A549 (cell line): ENCODE measurements around the gene PTPDC1.

ENCODE experiments used
- E2F6 ChIP-seq: IDR thresholded peaks from 2 replicates; pipeline ENCODE4 v1.6.1; 2012; ENCODE audit warnings: low read depth, borderline replicate concordance
- EP300 ChIP-seq, 2 experiments: fragments of >200 bp; sonication (Bioruptor Twin); formaldehyde crosslinking; IDR thresholded peaks; 2 replicates in 1 of 2; 3 replicates in 1 of 2; pipeline ENCODE4 v1.6.1; 2016 to 2017
- JUN ChIP-seq, 2 experiments: fragments of >200 bp; sonication (Bioruptor Twin); formaldehyde crosslinking; IDR thresholded peaks; 2 replicates in 1 of 2; 3 replicates in 1 of 2; pipeline ENCODE4 v1.6.1; 2016 to 2017
- JUNB ChIP-seq: fragments of >200 bp; sonication (Bioruptor Twin); formaldehyde crosslinking; IDR thresholded peaks from 2 replicates; pipeline ENCODE4 v1.6.1; 2016
- KDM1A ChIP-seq: fragments of 200-600 bp; sonication (generic); IDR thresholded peaks from 2 replicates; pipeline ENCODE4 v1.6.1; 2016; ENCODE audit warnings: low read depth, mild to moderate bottlenecking
- POLR2A ChIP-seq: IDR thresholded peaks from 2 replicates; pipeline ENCODE4 v1.6.1; 2012; ENCODE audit warnings: mild to moderate bottlenecking, low read length
- RARB ChIP-seq: fragments of 250-450 bp; sonication (Bioruptor Pico); IDR thresholded peaks from 2 replicates; pipeline ENCODE4 v1.8.0; 2021; ENCODE audit warnings: mild to moderate bottlenecking, moderate library complexity
- RCOR1 ChIP-seq: fragments of 150-350 bp; IDR thresholded peaks from 2 replicates; pipeline ENCODE4 v1.6.1; 2014; ENCODE audit warnings: antibody characterized with exemption, low read length, low read depth
- ZC3H11A ChIP-seq: fragments of 450-650 bp; IDR thresholded peaks from 2 replicates; pipeline ENCODE4 v1.6.1; 2014; ENCODE audit warnings: antibody characterized with exemption, mild to moderate bottlenecking
- TF ChIP-seq, protein P1 (sequence below): fragments of >200 bp; sonication (Bioruptor Twin); formaldehyde crosslinking; IDR thresholded peaks from 3 replicates; pipeline ENCODE4 v1.5.1; 2016

- TF ChIP-seq EP300 (IDR thresholded peaks at IDR 0.05) (no peak), RCOR1 (no peak), POLR2A (no peak), JUN (IDR thresholded peaks at IDR 0.05) (no peak), E2F6 (no peak), ZC3H11A (no peak), RARB (CRISPR knock-in tag) (no peak), JUNB (no peak), KDM1A (no peak)
- TF ChIP-seq, protein P1, sequence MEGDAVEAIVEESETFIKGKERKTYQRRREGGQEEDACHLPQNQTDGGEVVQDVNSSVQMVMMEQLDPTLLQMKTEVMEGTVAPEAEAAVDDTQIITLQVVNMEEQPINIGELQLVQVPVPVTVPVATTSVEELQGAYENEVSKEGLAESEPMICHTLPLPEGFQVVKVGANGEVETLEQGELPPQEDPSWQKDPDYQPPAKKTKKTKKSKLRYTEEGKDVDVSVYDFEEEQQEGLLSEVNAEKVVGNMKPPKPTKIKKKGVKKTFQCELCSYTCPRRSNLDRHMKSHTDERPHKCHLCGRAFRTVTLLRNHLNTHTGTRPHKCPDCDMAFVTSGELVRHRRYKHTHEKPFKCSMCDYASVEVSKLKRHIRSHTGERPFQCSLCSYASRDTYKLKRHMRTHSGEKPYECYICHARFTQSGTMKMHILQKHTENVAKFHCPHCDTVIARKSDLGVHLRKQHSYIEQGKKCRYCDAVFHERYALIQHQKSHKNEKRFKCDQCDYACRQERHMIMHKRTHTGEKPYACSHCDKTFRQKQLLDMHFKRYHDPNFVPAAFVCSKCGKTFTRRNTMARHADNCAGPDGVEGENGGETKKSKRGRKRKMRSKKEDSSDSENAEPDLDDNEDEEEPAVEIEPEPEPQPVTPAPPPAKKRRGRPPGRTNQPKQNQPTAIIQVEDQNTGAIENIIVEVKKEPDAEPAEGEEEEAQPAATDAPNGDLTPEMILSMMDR, result no peak
These were observed 887 bp downstream of the PTPDC1 start for GRCh38 chr9:94085062-94085639.
